NCI-H1930 (cell line): ENCODE results near the gene CDC37.
"Not testable (repeated sequence)": the region's sequence is repeated elsewhere in the genome, so short reads cannot be mapped to it uniquely, and the experiment has no call there.

Experiments used
- DNase-seq, 2 experiments: peaks; one replicate each; lab custom pipeline; 2025; lab: John Stamatoyannopoulos, UW

Gene CDC37

DNA sequence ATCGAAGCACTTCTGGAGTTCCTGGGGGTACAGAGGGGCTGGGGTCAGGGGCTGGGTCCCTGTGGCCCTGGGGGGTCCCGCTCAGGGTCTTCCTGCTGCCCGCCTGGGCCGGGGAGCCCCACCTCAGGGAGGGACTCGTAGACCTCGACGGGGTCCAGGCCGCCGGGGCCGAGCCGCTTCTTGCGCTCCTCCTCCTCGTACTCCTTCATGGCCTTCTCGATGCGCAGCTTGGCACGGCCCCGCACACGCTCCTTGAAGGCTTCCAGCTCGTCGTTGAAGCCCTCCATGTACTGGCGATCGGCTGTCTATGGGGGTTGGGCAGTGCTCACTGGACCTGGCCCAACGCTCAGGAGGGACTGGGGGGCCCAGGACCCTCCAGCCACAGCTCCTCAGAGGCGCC is 10.2 kb downstream of the CDC37 start:
- DNase-seq = no peak

DNA sequence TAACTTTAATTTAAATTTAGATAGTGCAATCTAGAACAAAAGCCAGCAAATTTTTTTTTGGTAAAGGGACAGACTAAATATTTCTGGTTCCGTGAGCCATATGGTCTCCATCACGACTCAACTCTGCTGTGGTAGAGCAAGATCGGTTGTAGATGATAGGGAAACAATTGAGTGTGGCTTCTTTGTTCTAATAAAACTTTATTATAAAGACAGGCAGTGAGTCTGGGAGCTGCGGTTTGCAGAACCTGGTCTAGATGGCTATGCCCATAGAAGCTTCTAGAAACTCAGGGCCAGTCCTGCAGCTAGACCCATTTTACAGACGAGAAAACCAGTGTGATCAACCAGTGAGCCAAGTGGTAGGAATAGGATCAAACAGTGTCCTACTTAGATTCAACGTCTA is 11.2 kb downstream of the CDC37 start:
- no peak for DNase-seq

- DNase-seq = peak; percentile 25 to 43
These were observed 12.6 kb downstream of the CDC37 start for GRCh38 chr19:10390652-10391286.

- DNase-seq = no peak
These were observed 13.5 kb downstream of the CDC37 start for GRCh38 chr19:10389863-10390262.

DNA sequence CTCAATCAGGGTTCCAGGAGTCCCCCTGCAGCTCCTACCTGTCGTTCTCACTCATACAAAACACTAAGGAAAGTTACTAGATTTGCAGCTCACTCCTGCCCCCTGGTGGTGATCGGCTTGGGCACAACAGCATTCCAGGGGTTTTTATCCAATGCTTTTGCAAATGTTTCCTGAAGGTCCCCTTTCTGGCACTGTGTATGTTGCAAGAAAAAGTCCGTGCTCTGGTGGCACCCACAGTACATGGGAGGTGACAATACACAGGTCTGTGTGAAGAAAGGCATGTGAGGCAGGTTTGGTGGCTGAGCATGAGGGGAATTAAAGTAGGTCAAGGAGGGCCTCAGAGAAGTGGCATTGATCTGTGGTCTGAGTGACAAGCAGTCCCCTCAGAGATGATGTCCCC is 14.4 kb downstream of the CDC37 start:
- peak; percentile 25 to 64 for DNase-seq

DNA sequence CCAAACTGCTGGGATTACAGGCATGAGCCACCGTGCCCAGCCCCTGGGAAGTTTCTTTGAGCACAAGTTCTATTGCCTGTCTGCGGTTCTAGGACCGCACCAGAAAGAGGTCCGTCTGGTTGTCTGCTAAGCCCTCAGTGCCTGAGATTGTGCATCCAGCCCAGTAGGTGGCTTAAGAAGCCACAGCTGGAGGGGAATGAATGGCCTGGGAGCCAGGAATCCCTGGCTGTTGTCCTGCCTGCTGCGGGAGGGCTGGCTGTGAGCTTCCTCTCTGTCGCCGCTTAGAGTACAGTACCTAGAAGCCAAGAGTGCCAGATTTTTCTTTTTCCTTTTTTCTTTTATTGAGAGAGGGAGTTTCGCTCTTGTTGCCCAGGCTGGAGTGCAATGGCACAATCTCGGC is 18.8 kb downstream of the CDC37 start:
- DNase-seq = no peak

GRCh38 chr19:10383223-10383499 is 20.2 kb downstream of the CDC37 start:
- DNase-seq = not testable (repeated sequence)

GRCh38 chr19:10380313-10381102 is 22.8 kb downstream of the CDC37 start, which contains the start of gene TYK2:
TYK2 (minus strand) TSS chr19:10380572; CDS start chr19:10378406, 2,166 bp downstream.
- DNase-seq = peak; percentile 91 to 93

GRCh38 chr19:10379880-10380312 is 23.4 kb downstream of the CDC37 start:
- DNase-seq = no peak

GRCh38 chr19:10378124-10378523 is 25.2 kb downstream of the CDC37 start:
- no peak for DNase-seq

- DNase-seq = not testable (repeated sequence)
These were observed 26.2 kb downstream of the CDC37 start for GRCh38 chr19:10377140-10377640.

DNA sequence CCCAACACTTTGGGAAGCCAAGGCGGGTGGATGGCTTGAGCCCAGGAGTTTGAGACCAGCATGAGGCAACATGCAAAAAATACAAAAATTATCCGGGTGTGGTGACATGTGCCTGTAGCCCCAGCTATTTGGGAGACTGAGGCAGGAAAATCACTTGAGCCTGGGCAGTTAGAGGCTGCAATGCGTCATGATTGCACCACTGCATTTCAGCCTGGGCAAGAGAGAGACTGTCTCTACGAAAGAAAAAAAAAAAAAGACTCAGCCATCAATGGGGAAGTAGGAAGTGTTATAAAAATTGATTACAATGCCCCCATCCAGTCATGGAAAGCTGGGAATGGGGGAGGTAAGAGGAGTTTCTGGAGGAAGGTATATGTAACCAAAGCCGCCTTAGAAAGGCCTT is 28.4 kb downstream of the CDC37 start:
- DNase-seq = no peak

- DNase-seq = no peak
These were observed 30.7 kb downstream of the CDC37 start for GRCh38 chr19:10372690-10373089.

GRCh38 chr19:10368101-10368803 is 35.1 kb downstream of the CDC37 start:
- DNase-seq = no peak

DNA sequence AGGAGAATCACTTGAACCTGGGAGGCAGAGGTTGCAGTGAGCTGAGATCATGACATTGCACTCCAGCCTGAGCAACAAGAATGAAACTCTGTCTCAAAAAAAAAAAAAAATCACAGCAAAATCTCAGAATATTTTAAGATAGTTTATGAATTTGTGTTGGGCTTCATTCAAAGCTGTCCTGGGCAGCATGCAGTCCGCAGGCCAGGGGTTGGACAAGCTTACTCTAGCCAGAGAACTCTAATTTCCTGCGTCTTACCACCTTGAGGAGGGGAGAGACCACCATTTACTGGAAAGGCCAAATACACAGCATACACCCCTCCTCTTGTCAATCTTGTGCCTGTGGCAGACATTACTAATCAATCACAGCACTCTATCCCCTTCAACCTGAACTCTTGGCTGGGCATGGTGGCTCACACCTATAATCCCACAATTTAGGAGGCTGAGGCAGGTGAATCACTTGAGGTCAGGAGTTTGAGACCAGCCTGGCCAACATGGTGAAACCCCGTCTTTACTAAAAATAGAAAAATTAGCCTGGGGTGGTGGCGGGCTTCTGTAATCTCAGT is 36.3 kb downstream of the CDC37 start:
- not testable (repeated sequence) for DNase-seq

DNA sequence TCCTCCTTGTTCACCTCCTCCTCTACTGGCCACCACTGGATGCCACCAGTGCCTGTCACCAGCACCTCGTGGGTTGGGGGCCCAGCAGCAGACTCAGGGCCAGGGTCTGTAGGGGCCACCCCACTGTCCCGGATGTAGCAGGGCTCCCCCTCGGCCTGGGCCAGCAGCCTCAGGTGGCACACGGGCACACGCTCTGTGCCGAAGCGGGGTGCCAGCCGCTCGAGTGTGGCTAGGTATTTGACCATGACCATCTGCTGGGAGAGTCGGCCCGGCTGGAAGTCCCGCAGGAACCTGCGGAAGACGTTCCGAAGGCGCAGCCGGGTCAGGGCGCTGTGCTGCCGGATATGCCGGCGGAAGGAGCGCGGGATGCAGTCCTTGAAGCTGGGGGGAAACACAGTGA is 37.8 kb downstream of the CDC37 start:
- DNase-seq = no peak

DNA sequence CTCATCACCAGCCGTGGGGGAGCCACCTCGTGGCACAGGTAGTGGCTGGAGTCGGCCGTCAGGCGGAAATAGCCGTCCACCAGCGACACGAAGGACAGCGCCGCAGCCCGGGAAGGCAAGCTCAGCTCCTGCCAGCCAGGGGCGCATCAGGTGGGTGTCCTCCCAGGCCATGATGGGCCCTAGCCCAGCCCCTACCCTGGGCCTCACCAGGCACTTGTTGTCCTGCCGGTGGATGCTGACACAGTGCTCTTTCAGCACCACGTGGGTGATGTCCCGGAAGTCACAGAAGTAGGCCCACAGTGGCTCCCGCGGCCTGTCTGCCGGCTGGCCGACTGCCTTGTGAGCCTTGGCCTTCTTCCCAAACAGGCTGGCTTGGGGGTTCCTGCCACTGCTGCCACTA is 38.7 kb downstream of the CDC37 start:
- no peak for DNase-seq

- DNase-seq = no peak
These were observed 39.5 kb downstream of the CDC37 start for GRCh38 chr19:10363789-10364281.

DNA sequence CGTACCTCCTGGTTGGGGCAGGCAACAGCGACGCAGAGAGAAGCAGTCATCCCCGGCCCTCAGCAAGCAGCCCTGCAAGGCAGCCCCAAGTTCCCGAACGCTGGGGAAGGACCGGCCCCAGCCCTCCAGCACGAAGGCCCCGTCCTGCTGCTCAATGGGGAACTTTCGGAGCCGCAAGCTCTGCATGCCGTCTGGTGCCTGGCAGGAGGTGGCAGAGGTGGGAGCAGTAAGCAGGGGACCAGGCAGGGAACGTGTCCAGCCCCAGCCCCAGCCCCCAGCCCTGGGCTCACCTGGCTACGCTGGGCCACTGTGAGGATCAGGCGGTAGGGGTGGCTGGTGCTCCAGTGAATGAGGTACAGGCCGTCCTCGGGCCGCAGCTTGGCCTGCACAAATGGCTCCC is 41.1 kb downstream of the CDC37 start:
- no peak for DNase-seq

DNA sequence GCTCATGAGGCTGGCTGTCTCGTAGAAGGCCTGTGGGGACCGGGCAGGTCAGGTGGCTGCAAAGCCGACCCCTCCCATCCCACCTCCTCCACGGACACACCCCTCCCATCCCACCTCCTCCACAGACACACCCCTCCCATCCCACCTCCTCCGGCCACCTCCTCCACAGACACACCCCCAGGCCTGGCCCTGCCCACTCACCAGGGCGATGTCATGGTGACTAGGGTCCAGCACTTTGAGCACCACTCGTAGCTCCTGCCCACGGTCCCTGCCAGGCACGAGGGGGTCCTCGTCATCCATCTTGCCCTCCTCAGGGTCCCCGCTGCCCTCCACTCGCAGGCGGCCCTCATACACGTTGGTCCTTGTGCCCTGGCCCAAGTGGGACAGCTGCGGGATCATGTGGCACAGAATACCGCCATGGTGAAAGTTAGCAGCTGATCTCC is 41.8 kb downstream of the CDC37 start:
- no peak for DNase-seq

GRCh38 chr19:10356431-10356830 is 46.9 kb downstream of the CDC37 start:
- no peak for DNase-seq

GRCh38 chr19:10353793-10354391 is 49.5 kb downstream of the CDC37 start:
- DNase-seq = no peak
